GM06990 (cell line): ENCODE data around the gene TRDMT1.
"Not testable (repeated sequence)": the region's sequence is repeated elsewhere in the genome, so short reads cannot be mapped to it uniquely, and the experiment has no call there.

ENCODE experiments used
- DNase-seq: peaks from one replicate; pipeline ENCODE4 v3.0.0-alpha.2; 2011; ENCODE audit not compliant: insufficient read length; ENCODE audit errors: extremely low read depth
- H3K27me3 ChIP-seq: replicated peaks from 2 replicates; pipeline ENCODE4 v1.6.0; 2011; ENCODE audit warnings: low read length; ENCODE audit not compliant: control insufficient read depth, insufficient read depth
- H3K36me3 ChIP-seq: 2 replicates; pipeline ENCODE4 v1.5.1; 2011; ENCODE audit warnings: low read length; ENCODE audit not compliant: control insufficient read depth, insufficient read depth
- H3K4me3 ChIP-seq: replicated peaks from 2 replicates; pipeline ENCODE4 v1.5.1; 2011; ENCODE audit warnings: low read depth, mild to moderate bottlenecking, control low read depth, low read length
- TF ChIP-seq, protein P1 (sequence below): IDR thresholded peaks from 2 replicates; pipeline ENCODE4 v1.5.1; 2011; ENCODE audit warnings: low read length, control low read depth, mild to moderate bottlenecking, inconsistent platforms; ENCODE audit not compliant: insufficient read depth, poor library complexity, severe bottlenecking

Gene TRDMT1

DNA sequence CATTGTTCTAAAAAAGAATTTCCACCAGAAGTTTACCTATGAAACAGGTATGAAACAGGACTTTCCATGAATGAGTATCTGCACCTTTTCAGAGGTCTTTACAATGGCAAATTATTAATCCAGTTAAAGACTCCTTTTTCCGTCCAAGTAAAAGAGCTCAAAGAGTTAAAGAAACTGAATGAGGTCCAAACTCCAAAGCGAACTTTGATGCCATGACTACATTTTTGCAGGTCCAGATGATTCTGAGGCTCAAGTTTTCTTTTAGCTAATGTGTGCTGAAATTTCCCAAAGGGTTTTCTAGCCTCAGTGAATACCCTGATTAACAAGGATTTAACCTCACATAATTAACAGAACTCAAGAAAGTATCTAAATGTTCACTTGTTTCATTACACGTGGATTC lies 81.6 kb downstream of the TRDMT1 start:
- no peaks in the 10 kb centered on the region for H3K36me3 ChIP-seq
- DNase-seq: no peak
- no peak overlapping the region for H3K4me3 ChIP-seq
- TF ChIP-seq, protein P1, sequence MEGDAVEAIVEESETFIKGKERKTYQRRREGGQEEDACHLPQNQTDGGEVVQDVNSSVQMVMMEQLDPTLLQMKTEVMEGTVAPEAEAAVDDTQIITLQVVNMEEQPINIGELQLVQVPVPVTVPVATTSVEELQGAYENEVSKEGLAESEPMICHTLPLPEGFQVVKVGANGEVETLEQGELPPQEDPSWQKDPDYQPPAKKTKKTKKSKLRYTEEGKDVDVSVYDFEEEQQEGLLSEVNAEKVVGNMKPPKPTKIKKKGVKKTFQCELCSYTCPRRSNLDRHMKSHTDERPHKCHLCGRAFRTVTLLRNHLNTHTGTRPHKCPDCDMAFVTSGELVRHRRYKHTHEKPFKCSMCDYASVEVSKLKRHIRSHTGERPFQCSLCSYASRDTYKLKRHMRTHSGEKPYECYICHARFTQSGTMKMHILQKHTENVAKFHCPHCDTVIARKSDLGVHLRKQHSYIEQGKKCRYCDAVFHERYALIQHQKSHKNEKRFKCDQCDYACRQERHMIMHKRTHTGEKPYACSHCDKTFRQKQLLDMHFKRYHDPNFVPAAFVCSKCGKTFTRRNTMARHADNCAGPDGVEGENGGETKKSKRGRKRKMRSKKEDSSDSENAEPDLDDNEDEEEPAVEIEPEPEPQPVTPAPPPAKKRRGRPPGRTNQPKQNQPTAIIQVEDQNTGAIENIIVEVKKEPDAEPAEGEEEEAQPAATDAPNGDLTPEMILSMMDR: no peak
- no peaks in the 10 kb centered on the region for H3K27me3 ChIP-seq

DNA sequence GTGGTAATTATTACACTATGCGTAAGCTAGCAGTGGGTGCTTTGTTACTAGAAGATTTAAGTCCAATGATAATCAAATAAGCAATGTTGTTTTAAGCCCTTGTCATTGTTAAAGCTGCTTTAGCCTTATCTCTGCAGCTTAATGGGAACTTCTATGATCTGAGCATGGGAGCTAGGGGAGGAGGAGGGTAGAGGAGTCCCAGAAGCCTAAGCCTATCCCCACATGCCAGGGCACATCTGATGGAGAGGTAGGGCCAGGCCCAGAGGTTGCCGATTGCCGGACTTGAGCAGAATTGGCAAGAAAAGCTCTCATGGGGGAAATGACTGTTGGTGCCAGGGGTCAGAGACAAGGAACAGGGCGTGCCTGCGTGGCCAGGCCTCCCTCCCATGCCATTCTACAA lies 85.3 kb downstream of the TRDMT1 start:
- DNase-seq: no peak
- H3K4me3 ChIP-seq: no peak overlapping the region
- TF ChIP-seq, protein P1: no peak

DNA sequence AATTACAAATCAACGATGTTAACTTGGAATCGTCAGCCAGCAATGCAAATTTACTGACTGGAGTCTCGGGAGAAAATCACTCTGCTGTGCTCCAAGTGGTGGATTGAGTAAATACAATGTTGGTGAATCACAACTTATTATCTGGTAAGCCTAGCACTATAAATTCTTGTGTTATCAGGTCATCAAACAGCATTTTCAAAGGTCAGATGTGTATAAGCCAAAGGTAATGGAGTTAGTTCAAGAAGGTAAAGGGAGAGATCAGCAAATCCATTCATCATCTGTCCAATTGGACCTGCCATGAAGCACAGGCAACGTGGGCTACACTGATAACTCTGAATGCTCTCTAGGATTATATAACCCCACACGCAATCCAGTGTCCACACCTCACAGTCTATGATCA lies 85.8 kb downstream of the TRDMT1 start:
- TF ChIP-seq, protein P1: no peak
- Histone ChIP-seq H3K4me3 (no peak overlapping the region), H3K36me3 (no peaks in the 10 kb centered on the region), H3K27me3 (no peaks in the 10 kb centered on the region)
- DNase-seq: no peak

More for the DNA sequence above, 85.3 kb downstream of the TRDMT1 start:
- H3K36me3 ChIP-seq: no peaks in the 10 kb centered on the region
- H3K27me3 ChIP-seq: no peaks in the 10 kb centered on the region

GRCh38 chr10:17114878-17115444 lies 86.5 kb downstream of the TRDMT1 start:
- not testable (repeated sequence) for H3K4me3 ChIP-seq, DNase-seq, H3K27me3 ChIP-seq, H3K36me3 ChIP-seq

DNA sequence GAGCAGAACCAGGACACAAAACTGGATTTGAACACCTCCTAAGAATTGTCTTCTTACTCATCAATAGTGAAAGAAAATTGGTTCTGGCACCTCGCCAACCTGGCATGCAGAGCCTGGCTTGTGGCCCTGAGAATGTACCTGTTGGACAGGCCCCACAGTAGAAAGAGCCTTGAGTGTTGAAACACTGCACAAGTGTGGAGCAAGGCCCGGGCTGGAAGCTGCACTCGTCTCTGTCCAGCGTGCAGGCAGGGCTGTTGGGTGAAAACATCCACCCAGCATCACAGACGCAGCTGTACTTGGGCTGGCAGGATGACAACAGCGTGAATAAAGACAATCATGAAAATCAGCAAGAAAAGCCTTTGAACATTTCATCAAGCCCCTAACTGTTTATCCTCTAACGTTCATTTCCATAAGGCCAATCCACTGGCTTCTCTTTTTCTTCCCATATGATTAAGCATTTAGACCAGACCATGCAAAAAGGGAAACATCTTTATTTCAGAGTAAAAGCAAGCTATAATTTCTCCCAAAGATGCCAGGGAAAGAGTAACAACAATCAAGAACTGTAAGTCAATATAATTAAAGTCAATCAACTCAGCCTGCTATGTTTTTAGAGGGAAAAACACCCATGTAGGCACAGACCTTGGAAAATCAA lies 87.5 kb downstream of the TRDMT1 start:
- Histone ChIP-seq H3K36me3 (no peaks in the 10 kb centered on the region), H3K4me3 (no peak overlapping the region), H3K27me3 (no peaks in the 10 kb centered on the region)
- TF ChIP-seq, protein P1: no peak
- no peak for DNase-seq

GRCh38 chr10:17113346-17113745 lies 88.1 kb downstream of the TRDMT1 start:
- DNase-seq: no peak
- H3K27me3 ChIP-seq: no peaks in the 10 kb centered on the region
- no peak overlapping the region for H3K4me3 ChIP-seq
- TF ChIP-seq, protein P1: no peak
- H3K36me3 ChIP-seq: no peaks in the 10 kb centered on the region
